DND-41 (cell line): Measurements from ENCODE around the gene SYT10.
"Not testable (repeated sequence)": the region's sequence is repeated elsewhere in the genome, so short reads cannot be mapped to it uniquely, and the experiment has no call there.

Experiments
- EZH2 ChIP-seq: IDR thresholded peaks from 3 replicates; pipeline ENCODE4 v1.6.1; 2012; ENCODE audit warnings: borderline replicate concordance, low read depth, mild to moderate bottlenecking, moderate library complexity, low read length, inconsistent platforms; ENCODE audit not compliant: severe bottlenecking
- TF ChIP-seq, protein P1 (sequence below): IDR thresholded peaks from 2 replicates; pipeline ENCODE4 v1.5.1; 2012; ENCODE audit warnings: borderline replicate concordance, low read length, moderate library complexity, mild to moderate bottlenecking; ENCODE audit not compliant: poor library complexity, severe bottlenecking; ENCODE audit errors: extremely low read depth

- TF ChIP-seq, protein P1, sequence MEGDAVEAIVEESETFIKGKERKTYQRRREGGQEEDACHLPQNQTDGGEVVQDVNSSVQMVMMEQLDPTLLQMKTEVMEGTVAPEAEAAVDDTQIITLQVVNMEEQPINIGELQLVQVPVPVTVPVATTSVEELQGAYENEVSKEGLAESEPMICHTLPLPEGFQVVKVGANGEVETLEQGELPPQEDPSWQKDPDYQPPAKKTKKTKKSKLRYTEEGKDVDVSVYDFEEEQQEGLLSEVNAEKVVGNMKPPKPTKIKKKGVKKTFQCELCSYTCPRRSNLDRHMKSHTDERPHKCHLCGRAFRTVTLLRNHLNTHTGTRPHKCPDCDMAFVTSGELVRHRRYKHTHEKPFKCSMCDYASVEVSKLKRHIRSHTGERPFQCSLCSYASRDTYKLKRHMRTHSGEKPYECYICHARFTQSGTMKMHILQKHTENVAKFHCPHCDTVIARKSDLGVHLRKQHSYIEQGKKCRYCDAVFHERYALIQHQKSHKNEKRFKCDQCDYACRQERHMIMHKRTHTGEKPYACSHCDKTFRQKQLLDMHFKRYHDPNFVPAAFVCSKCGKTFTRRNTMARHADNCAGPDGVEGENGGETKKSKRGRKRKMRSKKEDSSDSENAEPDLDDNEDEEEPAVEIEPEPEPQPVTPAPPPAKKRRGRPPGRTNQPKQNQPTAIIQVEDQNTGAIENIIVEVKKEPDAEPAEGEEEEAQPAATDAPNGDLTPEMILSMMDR, result not testable (repeated sequence)
- TF ChIP-seq EZH2, result not testable (repeated sequence)
Observed at GRCh38 chr12:33331961-33332398, 107.6 kb downstream of the SYT10 start.
